A549 (cell line): Measurements from ENCODE around the gene ATP1A2. TPM values are rescaled to one million over a fixed set of nuclear protein-coding genes. Genes with fewer than 3 reads are reported as not detected.

Experiments
- ATAC-seq, 2 experiments: fragments of 200-7000 bp in 1 of 2; fragments of >200 bp in 1 of 2; cut with Nextera tagmentation in 1 of 2; cut with Tn5 transposase in 1 of 2; 3 replicates each; pipeline versions ENCODE4 v1.8.0 to v1.9.1; 2018 to 2020; ENCODE audit warnings: mild to moderate bottlenecking in 1 of 2, moderate library complexity in 1 of 2
- CTCF ChIA-PET: fragments of 300-600 bp; sonication (Branson Sonifier 250); formaldehyde crosslinking; extraction: SDS; loops from one replicate; lab custom pipeline; 2021; ENCODE audit warnings: antibody characterized with exemption, inconsistent platforms; lab: Yijun Ruan, JAX
- POLR2A ChIA-PET: fragments of 350-600 bp; formaldehyde crosslinking; extraction: SDS; loops from one replicate; lab custom pipeline; 2021; ENCODE audit warnings: antibody characterized with exemption, inconsistent platforms; lab: Yijun Ruan, JAX
- DNase-seq, 2 experiments: peaks; one replicate each; pipeline versions ENCODE4 v3.0.0 to v3.0.0-alpha.2; 2011 to 2016; ENCODE audit warnings: low read depth in 1 of 2, low spot score in 1 of 2
- FAIRE-seq: peaks from 2 replicates; lab custom pipeline; 2011; peaks lifted over from hg19 to GRCh38; lab: Jason Lieb, UNC
- H3K27ac ChIP-seq, 2 experiments: fragments of >200 bp; sonication (Bioruptor Twin); formaldehyde crosslinking; 3 replicates each; pipeline ENCODE4 v1.5.1; 2016 to 2017
- H3K4me1 ChIP-seq: fragments of >200 bp; sonication (Bioruptor Twin); formaldehyde crosslinking; 3 replicates; pipeline ENCODE4 v1.6.1; 2016
- H3K4me2 ChIP-seq: fragments of >200 bp; sonication (Bioruptor Twin); formaldehyde crosslinking; 3 replicates; pipeline ENCODE4 v1.6.1; 2016
- H3K4me3 ChIP-seq: fragments of >200 bp; sonication (Bioruptor Twin); formaldehyde crosslinking; 3 replicates; pipeline ENCODE4 v1.5.1; 2016
- H3K9me3 ChIP-seq: fragments of >200 bp; sonication (Bioruptor Twin); formaldehyde crosslinking; 3 replicates; pipeline ENCODE4 v1.6.1; 2016
- CBX2 ChIP-seq: fragments of 200-600 bp; sonication (generic); IDR thresholded peaks from 2 replicates; pipeline ENCODE4 v1.6.1; 2016; ENCODE audit warnings: low read depth, mild to moderate bottlenecking, borderline replicate concordance
- CEBPB ChIP-seq, 2 experiments: fragments of >200 bp in 1 of 2; sonication (Bioruptor Twin) in 1 of 2; formaldehyde crosslinking in 1 of 2; IDR thresholded peaks; 2 replicates each; pipeline ENCODE4 v1.6.1; 2012 to 2016
- CHD2 ChIP-seq: fragments of 150-350 bp; IDR thresholded peaks from 2 replicates; pipeline ENCODE4 v1.6.1; 2014; ENCODE audit warnings: low read length; ENCODE audit not compliant: partially characterized antibody
- EHF ChIP-seq: fragments of 250-450 bp; sonication (Bioruptor Pico); IDR thresholded peaks from 2 replicates; pipeline ENCODE4 v1.5.0; 2020; ENCODE audit warnings: mild to moderate bottlenecking
- EHMT2 ChIP-seq: fragments of 200-600 bp; sonication (generic); IDR thresholded peaks from 2 replicates; pipeline ENCODE4 v1.6.1; 2016; ENCODE audit warnings: antibody characterized with exemption, low read depth, mild to moderate bottlenecking, moderate library complexity
- ESRRA ChIP-seq: fragments of 150-350 bp; IDR thresholded peaks from 2 replicates; pipeline ENCODE4 v1.6.1; 2014; ENCODE audit warnings: mild to moderate bottlenecking, low read length, borderline replicate concordance
- GATA3 ChIP-seq: IDR thresholded peaks from 2 replicates; pipeline ENCODE4 v1.6.1; 2012; ENCODE audit warnings: borderline replicate concordance
- HES2 ChIP-seq: fragments of >200 bp; sonication (Bioruptor Twin); formaldehyde crosslinking; IDR thresholded peaks from 2 replicates; pipeline ENCODE4 v1.6.1; 2016
- HEYL ChIP-seq: fragments of 250-450 bp; sonication (Bioruptor Pico); IDR thresholded peaks from 2 replicates; pipeline ENCODE4 v1.8.0; 2021; ENCODE audit warnings: mild to moderate bottlenecking, moderate library complexity
- HOXA7 ChIP-seq: fragments of 250-450 bp; sonication (Bioruptor Pico); IDR thresholded peaks from 2 replicates; pipeline ENCODE4 v1.5.0; 2020; ENCODE audit warnings: mild to moderate bottlenecking, moderate library complexity
- MAFK ChIP-seq: fragments of 450-650 bp; IDR thresholded peaks from 2 replicates; pipeline ENCODE4 v1.6.1; 2014; ENCODE audit not compliant: partially characterized antibody
- MAX ChIP-seq: IDR thresholded peaks from 2 replicates; pipeline ENCODE4 v1.6.1; 2012
- MAZ ChIP-seq: fragments of 150-350 bp; IDR thresholded peaks from 2 replicates; pipeline ENCODE4 v1.6.1; 2014; ENCODE audit warnings: antibody characterized with exemption, low read depth, low read length, borderline replicate concordance
- NFE2L2 ChIP-seq: fragments of 150-350 bp; conservative IDR thresholded peaks from 2 replicates; pipeline ENCODE4 v1.6.1; 2014; ENCODE audit warnings: low read length
- RAD21 ChIP-seq, 2 experiments: fragments of >200 bp in 1 of 2; sonication (Bioruptor Twin) in 1 of 2; formaldehyde crosslinking in 1 of 2; IDR thresholded peaks in 1 of 2; conservative IDR thresholded peaks in 1 of 2; 2 replicates in 1 of 2; 3 replicates in 1 of 2; pipeline ENCODE4 v1.6.1; 2012 to 2018; ENCODE audit warnings: inconsistent platforms in 1 of 2
- RFX5 ChIP-seq: fragments of 450-650 bp; IDR thresholded peaks from 2 replicates; pipeline ENCODE4 v1.7.1; 2014; ENCODE audit warnings: antibody characterized with exemption, mild to moderate bottlenecking, moderate library complexity
- SREBF2 ChIP-seq: fragments of 450-650 bp; IDR thresholded peaks from 2 replicates; pipeline ENCODE4 v1.6.1; 2014; ENCODE audit warnings: mild to moderate bottlenecking, moderate library complexity
- TFCP2L1 ChIP-seq: fragments of 250-450 bp; sonication (Bioruptor Pico); IDR thresholded peaks from 2 replicates; pipeline ENCODE4 v1.5.0; 2021; ENCODE audit warnings: mild to moderate bottlenecking
- TP53 ChIP-seq: fragments of 250-450 bp; sonication (Bioruptor Pico); IDR thresholded peaks from 2 replicates; pipeline ENCODE4 v1.5.0; 2021; ENCODE audit warnings: mild to moderate bottlenecking, moderate library complexity
- ZC3H11A ChIP-seq: fragments of 450-650 bp; IDR thresholded peaks from 2 replicates; pipeline ENCODE4 v1.6.1; 2014; ENCODE audit warnings: antibody characterized with exemption, mild to moderate bottlenecking
- ZNF302 ChIP-seq: fragments of 250-450 bp; sonication (Bioruptor Pico); IDR thresholded peaks from 2 replicates; pipeline ENCODE4 v1.9.0; 2021; ENCODE audit warnings: inconsistent platforms, mild to moderate bottlenecking, moderate library complexity
- WGBS: methylation state at CpG from one replicate; pipeline ENCODE4 v1.1.6; 2017; ENCODE audit errors: missing lambda C conversion rate; 5-methylcytosine and 5-hydroxymethylcytosine counted together
- polyA plus RNA-seq, 4 experiments: library from polyadenylated mRNA; depleted of rRNA in 3 of 4; stranded (reverse); fragments of >200 nt; fragmentation: RNase III in 1 of 4; extraction: RNeasy Plus Mini Kit Qiagen cat#74134 plus additional on column Dnase treatment in 1 of 4; gene quantifications; 2 replicates in 3 of 4; 3 replicates in 1 of 4; pipeline ENCODE4 v1.2.3, GENCODE V29; 2011 to 2017
- TF ChIP-seq, protein P1 (sequence below): fragments of 200-600 bp; sonication (generic); IDR thresholded peaks from 2 replicates; pipeline ENCODE4 v1.6.1; 2016; ENCODE audit warnings: antibody characterized with exemption, mild to moderate bottlenecking, moderate library complexity

The ATP1A2 gene
- polyA plus RNA-seq, 2 of the 4 experiments (the other 2 are of a cell fraction), result 0.09 TPM; not detected in 1

- TF ChIP-seq RAD21 (conservative IDR thresholded peaks at IDR 0.05 in 1 of 2, IDR thresholded peaks at IDR 0.05 in 1 of 2) (no peak), CBX2 (no peak), GATA3 (no peak), MAX (no peak), ZNF302 (CRISPR knock-in tag) (no peak), CEBPB (IDR thresholded peaks at IDR 0.05) (no peak), NFE2L2 (no peak), ZC3H11A (no peak), ESRRA (no peak), CHD2 (no peak), RFX5 (no peak), HES2 (no peak), TFCP2L1 (CRISPR knock-in tag) (no peak), MAZ (no peak)
- TF ChIP-seq, protein P1, sequence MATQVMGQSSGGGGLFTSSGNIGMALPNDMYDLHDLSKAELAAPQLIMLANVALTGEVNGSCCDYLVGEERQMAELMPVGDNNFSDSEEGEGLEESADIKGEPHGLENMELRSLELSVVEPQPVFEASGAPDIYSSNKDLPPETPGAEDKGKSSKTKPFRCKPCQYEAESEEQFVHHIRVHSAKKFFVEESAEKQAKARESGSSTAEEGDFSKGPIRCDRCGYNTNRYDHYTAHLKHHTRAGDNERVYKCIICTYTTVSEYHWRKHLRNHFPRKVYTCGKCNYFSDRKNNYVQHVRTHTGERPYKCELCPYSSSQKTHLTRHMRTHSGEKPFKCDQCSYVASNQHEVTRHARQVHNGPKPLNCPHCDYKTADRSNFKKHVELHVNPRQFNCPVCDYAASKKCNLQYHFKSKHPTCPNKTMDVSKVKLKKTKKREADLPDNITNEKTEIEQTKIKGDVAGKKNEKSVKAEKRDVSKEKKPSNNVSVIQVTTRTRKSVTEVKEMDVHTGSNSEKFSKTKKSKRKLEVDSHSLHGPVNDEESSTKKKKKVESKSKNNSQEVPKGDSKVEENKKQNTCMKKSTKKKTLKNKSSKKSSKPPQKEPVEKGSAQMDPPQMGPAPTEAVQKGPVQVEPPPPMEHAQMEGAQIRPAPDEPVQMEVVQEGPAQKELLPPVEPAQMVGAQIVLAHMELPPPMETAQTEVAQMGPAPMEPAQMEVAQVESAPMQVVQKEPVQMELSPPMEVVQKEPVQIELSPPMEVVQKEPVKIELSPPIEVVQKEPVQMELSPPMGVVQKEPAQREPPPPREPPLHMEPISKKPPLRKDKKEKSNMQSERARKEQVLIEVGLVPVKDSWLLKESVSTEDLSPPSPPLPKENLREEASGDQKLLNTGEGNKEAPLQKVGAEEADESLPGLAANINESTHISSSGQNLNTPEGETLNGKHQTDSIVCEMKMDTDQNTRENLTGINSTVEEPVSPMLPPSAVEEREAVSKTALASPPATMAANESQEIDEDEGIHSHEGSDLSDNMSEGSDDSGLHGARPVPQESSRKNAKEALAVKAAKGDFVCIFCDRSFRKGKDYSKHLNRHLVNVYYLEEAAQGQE, result no peak
- no peak overlapping the region for H3K4me3 ChIP-seq
- DNase-seq (no peak), FAIRE-seq (no peak), ATAC-seq (no peak)
- no peak overlapping the region for H3K27ac ChIP-seq
- CTCF ChIA-PET, result interaction anchor here (1.2 to 6.7 kb wide), 4 partner anchors 22 to 103 kb away, joined by 3 to 69 read pairs (median 6); no protein-coding TSS in a partner anchor
- H3K9me3 ChIP-seq, result no peaks in the 10 kb centered on the region
- H3K4me2 ChIP-seq, result no peak overlapping the region
- POLR2A ChIA-PET, result no interaction called here
- H3K4me1 ChIP-seq, result peaks cover 10% of the 10 kb centered on the region; the same call in 2 of the 3 replicates
- 41% methylated on average over 7 of the region's 7 CpGs for WGBS
Observed at GRCh38 chr1:160187407-160187806, 71.8 kb downstream of the ATP1A2 start.

- TF ChIP-seq TP53 (no peak), MAX (no peak), EHMT2 (no peak), HES2 (no peak), SREBF2 (no peak), EHF (CRISPR knock-in tag) (no peak), HEYL (no peak), ESRRA (no peak), HOXA7 (CRISPR knock-in tag) (no peak), MAFK (no peak)
- TF ChIP-seq, all 56 proteins: peak for 0
- DNase-seq (no peak), FAIRE-seq (no peak), ATAC-seq (no peak)
- POLR2A ChIA-PET, result no interaction called here
- 75% methylated on average over 7 of the region's 7 CpGs for WGBS
- CTCF ChIA-PET, result interaction anchor here (1.4 to 6.7 kb wide), 4 partner anchors 31 to 103 kb away, joined by 4 to 86 read pairs (median 75); no protein-coding TSS in a partner anchor
- Histone ChIP-seq H3K9me3 (no peaks in the 10 kb centered on the region), H3K4me2 (no peak overlapping the region), H3K4me3 (no peak overlapping the region), H3K27ac (no peak overlapping the region), H3K4me1 (peaks cover 14% of the 10 kb centered on the region)
Observed at GRCh38 chr1:160188341-160188740, 72.8 kb downstream of the ATP1A2 start.
